Activated T-cell treated with anti-CD3 and anti-CD28 coated beads for 1 hour (primary cell): ENCODE results near the gene CFD.
"Not testable (repeated sequence)": the region's sequence is repeated elsewhere in the genome, so short reads cannot be mapped to it uniquely, and the experiment has no call there.

ENCODE experiments used
- DNase-seq: peaks from one replicate; pipeline ENCODE4 v3.0.0-alpha.2; 2020; ENCODE audit warnings: low read depth

The CFD gene

DNA sequence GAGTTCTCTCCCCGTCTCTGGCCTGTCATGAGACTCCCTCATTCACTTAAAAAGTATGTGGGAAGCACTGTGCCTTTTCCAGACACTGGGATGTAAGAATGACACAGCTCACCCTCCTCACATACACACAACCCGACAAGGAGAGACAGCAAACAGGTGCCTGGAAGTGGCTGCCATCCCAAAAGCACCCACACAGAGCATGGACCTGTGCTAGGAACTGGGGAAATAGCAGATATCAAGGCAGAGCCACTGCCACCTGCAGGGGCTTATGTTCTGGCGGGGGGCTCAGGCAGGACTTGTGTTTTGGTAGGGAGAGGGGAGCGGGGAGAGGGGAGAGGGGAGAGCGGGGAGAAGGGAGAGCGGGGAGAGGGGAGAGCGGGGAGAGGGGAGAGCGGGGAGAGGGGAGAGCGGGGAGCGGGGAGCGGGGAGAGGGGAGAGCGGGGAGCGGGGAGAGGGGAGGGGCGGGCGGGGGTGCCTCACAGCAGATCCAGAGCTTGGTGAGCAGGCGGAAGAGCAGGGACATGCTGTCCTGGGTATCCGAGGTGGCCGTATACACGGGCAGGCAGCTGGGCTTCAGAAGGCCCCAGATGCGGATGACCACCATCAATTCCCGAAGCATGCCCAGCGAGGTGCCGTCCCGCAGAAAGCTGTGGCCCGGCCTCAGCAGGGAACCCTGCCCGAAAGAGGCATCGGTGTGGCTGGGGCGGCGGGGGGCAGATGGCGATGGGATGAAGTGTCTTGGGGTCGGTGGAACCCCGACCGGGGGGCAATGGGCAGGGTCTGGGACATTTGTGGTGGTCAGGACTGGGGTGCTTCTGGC, 12.2 kb downstream of the CFD start:
- DNase-seq = no peak

- DNase-seq = peak; percentile 78
These were observed 12.9 kb downstream of the CFD start for GRCh38 chr19:872266-872951.

DNA sequence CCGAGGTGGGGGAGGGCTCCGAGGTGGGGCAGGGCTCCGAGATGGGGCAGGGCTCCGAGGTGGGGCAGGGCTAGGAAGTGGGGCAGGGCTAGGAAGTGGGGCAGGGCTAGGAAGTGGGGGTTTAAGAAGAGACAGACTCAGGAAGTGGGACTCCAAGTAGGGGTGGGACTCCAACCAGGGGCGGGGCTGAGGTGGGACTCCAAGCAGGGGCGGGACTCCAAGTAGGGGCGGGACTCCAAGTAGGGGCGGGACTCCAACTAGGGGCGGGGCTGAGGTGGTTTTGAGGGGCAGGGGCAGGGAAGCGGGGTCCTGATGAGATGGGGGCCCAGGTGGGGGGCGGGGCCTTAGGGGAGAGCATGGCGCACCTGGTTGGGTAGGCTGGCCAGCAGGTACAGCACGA, 13.6 kb downstream of the CFD start:
- peak; percentile 64 for DNase-seq

DNA sequence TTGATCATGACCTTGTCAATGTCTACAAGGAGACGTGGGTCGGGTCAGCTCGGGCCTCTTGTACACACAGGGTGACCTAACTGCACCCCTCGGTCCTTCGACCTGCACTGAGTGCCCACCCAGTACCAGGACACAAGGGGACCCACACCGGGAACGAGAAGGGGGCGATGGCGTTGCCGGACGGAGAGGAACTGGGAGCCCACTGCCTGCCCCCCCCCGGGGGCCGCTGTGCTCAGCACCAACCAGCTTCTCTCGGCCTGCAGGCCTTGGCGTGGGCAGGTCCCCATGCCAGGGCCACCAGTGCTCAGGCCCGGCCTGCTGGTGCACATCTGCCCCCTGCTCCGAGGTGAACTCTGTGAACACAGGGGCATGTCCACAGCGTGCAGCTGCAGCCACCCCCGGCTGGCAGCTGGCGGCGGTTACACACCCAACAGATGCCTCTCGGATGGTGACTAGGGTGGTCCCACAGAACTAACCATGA, 14.1 kb downstream of the CFD start:
- DNase-seq = no peak

DNA sequence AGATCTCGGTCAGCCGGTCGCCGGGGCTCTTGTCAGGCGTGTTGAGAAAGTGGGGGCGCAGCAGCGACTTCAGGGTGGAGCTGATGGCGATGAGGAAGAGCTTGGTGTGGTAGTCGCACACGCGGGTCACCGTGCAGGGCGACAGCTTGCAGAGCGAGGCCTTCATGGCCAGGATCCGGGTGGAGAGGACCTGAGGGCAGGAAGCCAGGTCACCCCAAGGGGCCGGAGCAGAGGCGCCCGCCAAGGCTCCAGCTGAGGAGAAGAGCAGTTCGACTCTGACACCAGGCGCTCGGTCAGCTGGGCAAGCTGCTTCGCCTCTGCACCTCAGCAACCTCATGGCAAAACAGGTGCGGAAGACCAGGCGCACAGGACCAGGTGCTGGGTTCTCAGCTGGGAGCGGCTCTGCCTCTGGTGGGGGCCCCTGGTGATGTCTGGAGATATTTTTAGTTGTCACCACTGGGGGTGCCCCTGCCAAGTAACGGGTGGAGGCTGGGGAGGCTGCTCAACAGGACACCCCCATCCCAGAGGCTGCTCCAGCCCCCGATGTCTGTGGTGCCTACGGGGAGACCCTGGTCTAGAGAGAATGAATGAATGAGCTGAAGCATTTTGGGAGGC, 15.9 kb downstream of the CFD start:
- DNase-seq = no peak

- DNase-seq = no peak
These were observed 16.6 kb downstream of the CFD start for GRCh38 chr19:876089-876488.

DNA sequence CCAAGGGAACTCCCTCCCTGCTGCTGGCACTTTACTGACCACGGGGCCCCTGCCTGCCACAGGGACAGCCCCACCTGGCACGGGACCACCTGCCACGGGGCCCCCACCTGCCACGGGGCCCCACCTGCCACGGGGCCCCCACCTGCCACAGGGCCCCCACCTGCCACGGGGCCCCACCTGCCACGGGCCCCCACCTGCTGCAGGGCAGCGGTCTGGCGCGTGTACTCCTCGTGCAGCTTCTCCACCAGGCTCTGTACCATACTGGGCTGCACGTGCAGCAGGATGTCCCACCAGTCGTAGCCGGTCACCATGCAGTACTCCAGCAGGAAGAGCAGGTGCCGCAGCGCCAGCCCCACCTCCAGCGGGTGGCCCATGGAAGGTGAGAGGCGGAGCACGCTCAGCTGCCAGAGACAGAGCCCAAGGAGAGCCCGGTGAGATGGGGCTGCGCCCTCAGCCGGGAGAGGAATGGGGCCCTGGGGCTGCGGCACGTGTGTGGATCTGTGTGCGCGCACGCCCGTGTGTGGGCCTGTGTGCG, 17.4 kb downstream of the CFD start:
- no peak for DNase-seq

- not testable (repeated sequence) for DNase-seq
These were observed 18.7 kb downstream of the CFD start for GRCh38 chr19:877992-878660.

- not testable (repeated sequence) for DNase-seq
These were observed 19.5 kb downstream of the CFD start for GRCh38 chr19:878751-879561.

DNA sequence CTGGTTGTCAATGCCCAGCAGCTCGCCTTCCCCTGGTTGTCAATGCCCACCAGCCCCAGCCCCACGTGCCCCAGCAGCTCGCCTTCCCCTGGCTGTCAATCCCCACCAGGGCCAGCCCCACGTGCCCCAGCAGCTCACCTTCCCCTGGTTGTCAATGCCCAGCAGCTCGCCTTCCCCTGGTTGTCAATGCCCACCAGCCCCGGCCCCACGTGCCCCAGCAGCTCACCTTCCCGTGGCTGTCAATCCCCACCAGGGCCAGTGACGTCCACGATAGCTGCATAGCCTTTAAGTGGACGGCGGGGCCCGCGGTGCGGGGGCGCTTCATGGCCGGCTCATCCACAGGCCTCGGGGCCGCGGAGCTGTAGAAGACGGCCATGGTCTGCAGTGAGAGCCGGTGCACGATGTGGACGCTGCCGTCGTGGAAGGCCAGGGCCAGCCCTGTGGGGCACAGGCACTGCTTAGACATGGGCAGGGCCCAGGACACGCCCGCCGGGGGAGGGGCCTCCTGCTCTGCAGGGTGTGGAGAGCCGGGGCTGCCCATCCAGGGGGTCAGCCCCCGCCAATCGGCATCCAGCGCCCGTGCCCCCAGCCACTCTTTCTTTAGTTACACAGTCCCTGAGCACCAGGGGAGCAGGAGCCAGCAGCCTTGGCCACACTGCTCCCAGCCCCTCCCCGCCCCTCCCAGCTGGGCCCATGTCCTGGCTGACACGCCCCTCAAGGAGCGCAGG, 20.4 kb downstream of the CFD start:
- no peak for DNase-seq

- no peak for DNase-seq
These were observed 22.1 kb downstream of the CFD start for GRCh38 chr19:881385-882071.

- DNase-seq = no peak
These were observed 23.5 kb downstream of the CFD start for GRCh38 chr19:882871-883497.

DNA sequence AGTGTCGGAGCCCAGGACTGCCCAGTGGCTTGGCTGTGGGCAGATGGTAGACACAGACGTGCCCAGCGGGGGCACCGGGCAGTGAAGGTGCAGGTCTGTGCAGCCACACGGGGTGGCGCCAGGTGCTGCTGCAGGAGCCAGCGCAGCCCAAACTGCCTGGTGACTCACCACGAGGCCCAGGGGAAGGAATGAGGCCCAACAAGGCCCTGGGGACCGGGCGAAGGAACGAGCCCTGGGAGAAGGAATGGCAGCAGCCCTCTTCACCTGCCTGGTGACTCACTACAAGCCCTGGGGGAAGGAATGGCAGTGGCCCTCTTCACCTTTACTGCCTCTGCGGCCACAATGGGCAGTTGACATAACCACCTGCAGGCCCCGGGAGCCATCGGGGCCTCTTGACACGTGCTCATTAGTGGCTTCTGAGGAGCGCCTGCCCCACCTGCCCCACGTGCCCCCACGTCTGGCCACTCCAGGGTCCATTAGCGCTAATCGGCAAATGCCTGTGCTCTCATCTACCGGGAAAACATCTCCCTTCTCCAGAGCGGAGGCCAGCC, 24.3 kb downstream of the CFD start:
- no peak for DNase-seq

DNA sequence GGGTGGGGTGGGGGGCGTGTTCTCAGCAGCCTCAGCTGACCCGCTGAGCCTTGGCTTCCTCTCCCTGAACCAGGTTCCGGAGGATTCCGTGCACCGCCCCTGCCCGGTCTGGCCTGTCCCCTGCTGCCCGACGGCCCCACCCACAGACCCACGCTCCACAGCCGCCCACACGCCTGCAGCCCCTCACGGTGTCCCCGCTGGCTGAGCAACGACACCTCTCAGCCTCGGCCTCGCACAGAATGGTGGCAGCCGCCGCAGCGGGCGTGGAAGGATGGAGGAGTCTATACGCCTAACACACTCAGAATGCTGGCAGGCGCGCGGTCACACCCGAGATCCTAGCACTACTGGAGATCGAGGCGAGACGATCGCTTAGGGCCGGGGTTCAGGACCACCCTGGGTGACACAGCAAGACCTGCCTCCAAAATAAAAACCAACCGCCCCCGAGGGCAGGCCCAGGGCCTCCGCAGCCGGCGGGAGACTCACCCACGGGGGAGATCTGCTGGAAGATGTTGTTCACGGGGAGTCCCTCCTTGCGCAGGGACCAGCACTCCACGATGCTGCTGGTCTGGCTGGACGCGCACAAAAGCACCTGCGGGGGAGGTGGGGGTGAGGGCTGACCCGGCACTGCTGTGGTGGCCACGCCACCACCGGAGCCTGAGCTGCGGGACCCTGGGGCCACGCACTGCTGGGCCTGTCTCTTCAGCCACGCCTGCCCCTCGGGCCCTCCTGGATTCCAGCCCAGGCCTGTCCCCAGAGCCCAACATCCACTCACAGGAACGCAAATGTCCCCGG, 25.2 kb downstream of the CFD start:
- no peak for DNase-seq

DNA sequence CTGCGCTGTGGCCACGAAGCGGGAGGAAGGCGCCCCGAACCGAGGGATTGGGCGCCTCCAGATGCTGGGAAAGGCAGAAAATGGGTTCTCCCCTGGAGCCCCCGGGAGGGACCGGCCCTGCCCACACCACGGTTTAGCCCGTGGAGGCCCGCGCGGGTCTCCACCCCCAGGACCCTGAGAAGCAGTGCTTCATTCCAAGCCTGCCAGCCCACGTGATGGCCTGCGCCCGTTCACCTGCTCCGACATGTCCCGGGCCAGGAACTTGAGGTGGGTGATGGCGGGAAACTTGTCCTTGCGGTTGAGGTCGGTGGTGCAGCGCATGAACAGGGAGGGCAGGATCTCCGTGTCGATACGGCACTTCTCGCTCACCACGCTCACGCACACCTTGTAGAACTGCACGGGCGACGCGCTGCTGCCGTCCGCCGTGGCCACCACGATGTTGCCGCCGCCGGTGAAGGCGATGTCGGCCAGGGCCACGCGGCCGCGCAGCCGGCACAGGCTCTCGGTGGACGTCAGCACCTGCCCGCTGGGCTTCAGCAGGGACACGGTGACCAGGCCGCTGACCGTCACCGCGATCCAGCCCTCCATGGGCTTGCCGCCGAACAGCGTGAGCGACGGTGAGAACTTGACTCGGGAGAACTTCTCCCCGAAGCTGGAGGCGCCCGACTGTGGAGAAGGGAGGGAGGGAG, 26.2 kb downstream of the CFD start:
- no peak for DNase-seq

GRCh38 chr19:887072-887471, 27.6 kb downstream of the CFD start:
- no peak for DNase-seq

- DNase-seq = no peak
These were observed 28.1 kb downstream of the CFD start for GRCh38 chr19:887599-887998.
